T-helper 17 cell (primary cell): ENCODE data around the gene CRYBA2. TPM values are rescaled to one million over a fixed set of nuclear protein-coding genes. Genes with fewer than 3 reads are reported as not detected.

Experiments used
- ATAC-seq: fragments of 150-1000 bp; cut with Tn5 transposase; 2 replicates; pipeline ENCODE4 v1.10.0; 2021; ENCODE audit warnings: mild to moderate bottlenecking, moderate library complexity
- DNase-seq, 3 donors: peaks; one replicate each; pipeline versions ENCODE4 v3.0.0 to v3.0.0-alpha.2; 2020 to 2021
- H3K9me3 ChIP-seq: one replicate; pipeline ENCODE4 v1.7.0; 2013; ENCODE audit warnings: low read length, mild to moderate bottlenecking; ENCODE audit not compliant: control insufficient read depth, poor library complexity, severe bottlenecking
- H3K27ac Mint-ChIP-seq: one replicate; pipeline ENCODE4 v1.8.0; 2022; ENCODE audit warnings: mild to moderate bottlenecking, moderate library complexity, mixed read lengths
- H3K27me3 Mint-ChIP-seq: one replicate; pipeline ENCODE4 v1.8.0; 2022; ENCODE audit warnings: mixed read lengths
- H3K36me3 Mint-ChIP-seq: one replicate; pipeline ENCODE4 v1.8.0; 2022; ENCODE audit warnings: low read depth, mixed read lengths
- H3K4me1 Mint-ChIP-seq: one replicate; pipeline ENCODE4 v1.8.0; 2022; ENCODE audit warnings: mild to moderate bottlenecking, mixed read lengths
- H3K4me3 Mint-ChIP-seq: one replicate; pipeline ENCODE4 v1.8.0; 2022; ENCODE audit warnings: mild to moderate bottlenecking, moderate library complexity, mixed read lengths
- total RNA-seq, 4 donors: library from RNA in 2 of 4; stranded (reverse) in 2 of 4; gene quantifications; one replicate each; pipeline ENCODE4 v1.2.3 and lab custom pipeline; 2022 to 2026

The CRYBA2 gene
- total RNA-seq, 2 donors from 2014 or later: not detected

GRCh38 chr2:219028996-219029828, 36.0 kb upstream of the CRYBA2 start:
- no peaks in the 10 kb centered on the region for H3K9me3 ChIP-seq
- Mint-ChIP-seq H3K36me3 (no peaks in the 10 kb centered on the region), H3K4me1 (no peaks in the 10 kb centered on the region), H3K27me3 (peaks cover 36% of the 10 kb centered on the region), H3K27ac (no peak overlapping the region), H3K4me3 (no peak overlapping the region)
- DNase-seq: no peak
- ATAC-seq: no peak

- H3K4me3 Mint-ChIP-seq: no peak overlapping the region
- no peaks in the 10 kb centered on the region for H3K4me1 Mint-ChIP-seq
- ATAC-seq (no peak), DNase-seq (no peak)
- no peaks in the 10 kb centered on the region for H3K36me3 Mint-ChIP-seq
- H3K27me3 Mint-ChIP-seq: peaks cover 28% of the 10 kb centered on the region
- H3K27ac Mint-ChIP-seq: no peak overlapping the region
- no peaks in the 10 kb centered on the region for H3K9me3 ChIP-seq
Measured at GRCh38 chr2:219028141-219028540, 34.9 kb upstream of the CRYBA2 start.

- H3K27me3 Mint-ChIP-seq: peaks cover 30% of the 10 kb centered on the region
- no peaks in the 10 kb centered on the region for H3K9me3 ChIP-seq
- DNase-seq (no peak), ATAC-seq (no peak)
- no peaks in the 10 kb centered on the region for H3K36me3 Mint-ChIP-seq
- no peak overlapping the region for H3K4me3 Mint-ChIP-seq
- H3K27ac Mint-ChIP-seq: no peak overlapping the region
- H3K4me1 Mint-ChIP-seq: no peaks in the 10 kb centered on the region
Measured at GRCh38 chr2:219027511-219028055, 34.4 kb upstream of the CRYBA2 start.

GRCh38 chr2:219026946-219027345, 33.7 kb upstream of the CRYBA2 start:
- H3K27me3 Mint-ChIP-seq: peaks cover 24% of the 10 kb centered on the region
- H3K4me1 Mint-ChIP-seq: no peaks in the 10 kb centered on the region
- H3K36me3 Mint-ChIP-seq: no peaks in the 10 kb centered on the region
- H3K4me3 Mint-ChIP-seq: no peak overlapping the region
- no peak for ATAC-seq
- H3K27ac Mint-ChIP-seq: no peak overlapping the region
- H3K9me3 ChIP-seq: no peaks in the 10 kb centered on the region
- DNase-seq: no peak

DNA sequence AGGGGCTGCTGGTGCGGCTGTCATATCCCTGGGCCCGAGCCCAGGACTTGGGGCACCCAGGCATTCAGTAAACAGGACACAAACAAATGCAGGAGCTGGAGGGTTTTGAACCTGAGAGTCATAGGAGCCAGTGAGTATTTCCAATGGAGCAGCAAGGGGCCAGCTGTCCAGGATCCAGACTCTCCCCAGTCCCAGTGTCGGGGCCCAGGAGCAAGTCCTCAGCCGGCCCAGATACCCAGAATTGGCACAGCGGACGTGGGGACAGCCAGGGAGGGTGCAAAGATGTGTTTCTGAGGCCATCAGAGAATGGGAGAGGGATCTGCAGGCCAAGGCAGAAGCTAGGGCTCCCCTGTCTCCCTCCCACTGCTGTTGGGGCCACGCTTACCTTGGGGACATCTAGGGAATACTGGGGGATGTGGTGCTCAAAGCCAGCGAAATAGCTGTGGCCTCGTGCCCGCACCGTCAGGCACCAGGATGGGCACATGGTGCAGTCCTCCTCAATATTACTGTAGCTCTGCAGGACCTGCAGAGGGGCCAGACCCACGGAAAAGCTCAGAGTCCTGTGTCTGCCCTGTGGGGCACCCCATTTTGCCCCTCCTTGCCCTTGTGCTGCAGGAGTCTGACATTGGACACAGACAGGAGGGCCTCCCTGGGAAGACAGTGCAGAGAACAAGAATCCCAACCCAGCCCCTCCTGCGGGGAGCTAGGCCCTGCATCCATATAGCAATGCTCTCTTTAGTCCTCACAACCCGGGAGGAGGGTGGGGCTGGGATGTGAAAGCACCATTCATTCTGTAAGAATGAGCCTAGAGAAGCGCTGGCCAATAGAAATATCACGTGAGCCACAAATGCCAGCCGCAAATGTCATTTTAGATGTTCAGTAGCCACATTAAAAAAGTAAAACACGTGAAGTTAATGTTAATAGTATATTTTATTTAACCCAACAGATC, 32.7 kb upstream of the CRYBA2 start:
- no peaks in the 10 kb centered on the region for H3K9me3 ChIP-seq
- no peak overlapping the region for H3K4me3 Mint-ChIP-seq
- H3K36me3 Mint-ChIP-seq: no peaks in the 10 kb centered on the region
- H3K27me3 Mint-ChIP-seq: peaks cover 26% of the 10 kb centered on the region
- H3K27ac Mint-ChIP-seq: no peak overlapping the region
- DNase-seq (no peak), ATAC-seq (no peak)
- H3K4me1 Mint-ChIP-seq: no peaks in the 10 kb centered on the region

- Mint-ChIP-seq H3K27ac (no peak overlapping the region), H3K4me1 (no peaks in the 10 kb centered on the region), H3K4me3 (no peak overlapping the region), H3K27me3 (peaks cover 23% of the 10 kb centered on the region), H3K36me3 (no peaks in the 10 kb centered on the region)
- DNase-seq (no peak), ATAC-seq (no peak)
- H3K9me3 ChIP-seq: no peaks in the 10 kb centered on the region
Measured at GRCh38 chr2:219024059-219024458, 30.8 kb upstream of the CRYBA2 start.

- DNase-seq: no peak
- Mint-ChIP-seq H3K27me3 (peaks cover 30% of the 10 kb centered on the region), H3K4me1 (no peaks in the 10 kb centered on the region), H3K4me3 (peak overlapping the region; percentile 19), H3K27ac (no peak overlapping the region), H3K36me3 (no peaks in the 10 kb centered on the region)
- no peak for ATAC-seq
- no peaks in the 10 kb centered on the region for H3K9me3 ChIP-seq
Measured at GRCh38 chr2:219023045-219023605, 29.9 kb upstream of the CRYBA2 start.

GRCh38 chr2:219022616-219023015, 29.4 kb upstream of the CRYBA2 start:
- Mint-ChIP-seq H3K27me3 (peaks cover 35% of the 10 kb centered on the region), H3K27ac (no peak overlapping the region), H3K36me3 (no peaks in the 10 kb centered on the region), H3K4me1 (no peaks in the 10 kb centered on the region), H3K4me3 (no peak overlapping the region)
- DNase-seq (no peak), ATAC-seq (no peak)
- H3K9me3 ChIP-seq: no peaks in the 10 kb centered on the region

DNA sequence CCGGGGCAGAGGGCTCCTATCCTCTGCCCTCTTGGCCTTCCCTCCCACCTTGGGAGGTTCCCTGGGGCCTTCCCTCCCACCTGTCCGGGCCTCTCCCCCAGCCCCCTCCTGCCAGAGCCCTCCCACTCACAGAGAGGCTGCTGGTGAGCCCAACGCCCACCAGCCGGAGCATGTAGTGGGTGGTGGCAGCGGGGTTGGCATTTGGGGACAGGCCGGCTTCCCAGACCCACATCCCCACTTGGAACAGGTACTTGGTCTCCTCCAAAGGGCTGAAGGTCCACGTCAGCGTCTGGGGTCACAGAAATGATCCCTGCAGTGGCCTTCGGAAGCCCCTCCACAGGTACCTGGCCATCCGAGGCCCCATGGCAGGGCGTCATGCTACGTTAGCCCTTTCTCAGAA, 28.8 kb upstream of the CRYBA2 start:
- Mint-ChIP-seq H3K36me3 (no peaks in the 10 kb centered on the region), H3K4me3 (no peak overlapping the region), H3K4me1 (no peaks in the 10 kb centered on the region), H3K27ac (no peak overlapping the region), H3K27me3 (peaks cover 37% of the 10 kb centered on the region)
- DNase-seq (no peak), ATAC-seq (no peak)
- H3K9me3 ChIP-seq: no peaks in the 10 kb centered on the region

DNA sequence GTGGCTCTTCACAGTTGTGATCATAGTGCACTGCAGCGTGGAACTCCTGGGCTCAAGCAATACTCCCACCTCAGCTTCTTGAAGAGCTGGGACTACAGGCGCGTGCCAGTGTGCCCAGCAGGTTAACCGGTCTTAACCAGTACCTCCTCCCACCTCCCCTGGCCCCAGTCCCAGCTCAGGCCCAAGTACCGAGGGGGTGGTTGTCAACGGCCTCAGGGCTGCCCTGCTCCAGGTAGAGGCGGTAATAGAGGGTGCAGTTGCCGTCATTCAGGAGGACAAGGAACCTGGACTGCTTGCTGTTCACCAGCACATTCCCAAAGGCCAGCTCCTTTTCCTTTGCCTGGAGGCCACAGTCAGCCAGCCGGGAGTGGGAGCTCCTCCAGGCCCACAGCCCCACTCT, 28.4 kb upstream of the CRYBA2 start:
- H3K27me3 Mint-ChIP-seq: peaks cover 41% of the 10 kb centered on the region
- no peak overlapping the region for H3K27ac Mint-ChIP-seq
- no peaks in the 10 kb centered on the region for H3K4me1 Mint-ChIP-seq
- DNase-seq (no peak), ATAC-seq (no peak)
- H3K36me3 Mint-ChIP-seq: no peaks in the 10 kb centered on the region
- H3K4me3 Mint-ChIP-seq: no peak overlapping the region
- H3K9me3 ChIP-seq: no peaks in the 10 kb centered on the region

GRCh38 chr2:219020604-219021365, 27.6 kb upstream of the CRYBA2 start:
- DNase-seq: no peak
- Mint-ChIP-seq H3K27me3 (peaks cover 42% of the 10 kb centered on the region), H3K4me3 (no peak overlapping the region), H3K27ac (no peak overlapping the region), H3K4me1 (no peaks in the 10 kb centered on the region), H3K36me3 (no peaks in the 10 kb centered on the region)
- no peaks in the 10 kb centered on the region for H3K9me3 ChIP-seq
- no peak for ATAC-seq

DNA sequence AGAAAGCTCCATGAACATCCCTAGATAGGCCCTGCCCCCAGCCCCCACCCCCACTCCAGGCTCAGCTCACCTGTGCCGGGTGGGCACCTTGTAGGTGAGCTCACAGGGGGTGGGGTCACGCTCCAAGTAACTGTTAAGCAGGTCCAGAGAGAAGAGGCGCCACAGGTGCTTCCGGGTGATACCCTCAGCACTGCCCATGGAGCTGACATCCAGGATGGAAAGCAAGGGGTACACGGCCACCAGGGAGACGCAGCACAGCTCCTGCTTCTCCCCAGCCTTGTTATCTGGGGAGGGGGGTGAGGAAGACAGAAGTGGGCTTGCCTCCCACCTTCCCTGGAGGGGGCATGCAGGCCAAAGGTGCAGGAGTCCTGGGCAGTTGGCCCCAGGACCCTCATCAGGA, 26.2 kb upstream of the CRYBA2 start:
- peaks cover 43% of the 10 kb centered on the region for H3K27me3 Mint-ChIP-seq
- no peak overlapping the region for H3K27ac Mint-ChIP-seq
- no peak for DNase-seq
- no peaks in the 10 kb centered on the region for H3K9me3 ChIP-seq
- H3K4me1 Mint-ChIP-seq: no peaks in the 10 kb centered on the region
- no peaks in the 10 kb centered on the region for H3K36me3 Mint-ChIP-seq
- no peak for ATAC-seq
- no peak overlapping the region for H3K4me3 Mint-ChIP-seq
